Activated T-cell treated with anti-CD3 and anti-CD28 coated beads for 1 hour (primary cell): ENCODE results near the gene RNASE13.

Experiments
- DNase-seq: peaks from one replicate; pipeline ENCODE4 v3.0.0-alpha.2; 2020; ENCODE audit warnings: low read depth

The RNASE13 gene

GRCh38 chr14:21063479-21063878 lies 28.9 kb upstream of the RNASE13 start:
- DNase-seq, result no peak

GRCh38 chr14:21061347-21061668 lies 26.7 kb upstream of the RNASE13 start:
- DNase-seq, result no peak

DNA sequence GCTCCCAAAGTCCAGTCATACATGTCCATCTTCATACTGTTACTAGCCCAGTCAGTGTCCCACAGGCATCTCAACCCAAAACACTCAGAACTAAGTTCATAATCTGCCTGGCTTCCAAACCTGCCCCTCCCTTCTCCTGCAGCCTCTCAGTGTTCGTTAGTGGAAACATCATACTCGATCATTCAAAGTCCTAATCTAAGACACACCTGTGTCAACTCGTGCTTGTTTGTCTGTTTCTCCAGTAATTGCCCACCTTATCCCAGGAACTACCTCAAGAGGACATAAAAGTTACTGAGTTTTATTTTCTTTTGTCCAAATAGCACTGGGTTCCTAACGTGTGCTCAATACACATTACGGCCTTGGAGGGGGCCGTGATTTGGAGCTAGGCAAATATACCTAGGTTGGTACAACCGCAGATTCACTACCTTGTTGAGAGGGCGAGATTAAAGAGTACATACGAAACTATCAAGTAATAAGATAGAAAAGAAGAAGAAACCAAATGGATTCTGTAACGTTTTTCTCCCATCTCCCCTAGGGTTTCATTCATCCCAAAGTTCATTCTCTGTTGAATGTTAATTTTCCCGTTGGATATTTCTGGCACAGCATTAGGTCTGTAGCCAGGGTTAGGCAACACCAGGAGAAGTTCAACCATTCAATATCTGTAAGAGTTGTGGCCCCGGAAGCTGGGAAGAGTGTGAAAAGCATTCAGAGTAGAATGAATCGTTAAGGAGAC lies 26.2 kb upstream of the RNASE13 start:
- DNase-seq, result no peak

GRCh38 chr14:21059842-21060613 lies 25.4 kb upstream of the RNASE13 start:
- DNase-seq, result no peak

DNA sequence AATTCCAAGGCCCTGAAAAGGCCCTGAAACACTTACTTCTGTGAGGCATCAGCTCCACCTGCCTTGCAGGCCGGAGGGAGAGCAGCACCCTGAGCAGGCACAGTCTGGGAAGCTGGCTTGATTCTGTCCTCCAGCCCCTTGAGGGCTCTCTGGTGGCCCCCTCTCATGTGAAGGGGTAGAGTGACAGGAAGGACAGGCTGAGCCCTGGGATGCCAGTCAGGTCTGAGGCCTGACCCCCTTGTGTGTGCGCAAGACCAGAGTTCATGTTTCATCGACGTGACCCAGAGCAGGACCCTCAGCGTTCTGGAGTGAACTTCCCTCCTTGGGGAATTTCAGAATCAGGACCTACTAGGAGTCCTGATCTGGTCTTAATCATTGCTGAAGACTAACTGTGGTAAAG lies 24.3 kb upstream of the RNASE13 start:
- DNase-seq, result no peak

DNA sequence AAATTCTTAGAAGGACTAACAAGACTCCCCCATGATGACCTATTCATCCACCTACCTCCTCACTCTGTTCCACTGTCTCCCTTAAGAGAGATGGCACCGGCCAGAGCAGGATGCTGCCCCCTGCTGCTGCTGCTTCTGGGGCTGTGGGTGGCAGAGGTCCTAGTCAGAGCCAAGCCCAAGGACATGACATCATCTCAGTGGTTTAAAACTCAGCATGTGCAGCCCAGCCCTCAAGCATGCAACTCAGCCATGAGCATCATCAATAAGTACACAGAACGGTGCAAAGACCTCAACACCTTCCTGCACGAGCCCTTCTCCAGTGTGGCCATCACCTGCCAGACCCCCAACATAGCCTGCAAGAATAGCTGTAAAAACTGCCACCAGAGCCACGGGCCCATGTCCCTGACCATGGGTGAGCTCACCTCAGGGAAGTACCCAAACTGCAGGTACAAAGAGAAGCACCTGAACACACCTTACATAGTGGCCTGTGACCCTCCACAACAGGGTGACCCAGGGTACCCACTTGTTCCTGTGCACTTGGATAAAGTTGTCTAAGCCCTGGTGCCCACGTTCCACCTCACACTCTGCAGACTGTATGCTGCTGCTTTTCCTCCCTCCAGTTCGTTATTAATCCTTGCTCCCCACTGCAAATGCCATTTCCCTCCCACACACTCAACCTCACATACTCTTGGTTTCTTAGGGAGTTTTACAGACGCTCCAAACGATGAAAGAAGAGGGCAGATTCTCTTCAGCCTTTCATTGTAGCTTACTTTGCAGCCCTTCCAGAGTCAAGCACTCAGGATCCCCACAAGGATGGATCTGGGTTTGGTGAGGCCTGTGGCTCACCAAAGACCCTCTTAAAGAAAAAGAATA lies 23.4 kb upstream of the RNASE13 start, which contains the start of gene RNASE8:
TSS of gene RNASE8 (plus strand) at position 20 of the 873 bp plus-strand sequence. CDS start at position 91, 71 bp downstream.
- DNase-seq, result no peak

DNA sequence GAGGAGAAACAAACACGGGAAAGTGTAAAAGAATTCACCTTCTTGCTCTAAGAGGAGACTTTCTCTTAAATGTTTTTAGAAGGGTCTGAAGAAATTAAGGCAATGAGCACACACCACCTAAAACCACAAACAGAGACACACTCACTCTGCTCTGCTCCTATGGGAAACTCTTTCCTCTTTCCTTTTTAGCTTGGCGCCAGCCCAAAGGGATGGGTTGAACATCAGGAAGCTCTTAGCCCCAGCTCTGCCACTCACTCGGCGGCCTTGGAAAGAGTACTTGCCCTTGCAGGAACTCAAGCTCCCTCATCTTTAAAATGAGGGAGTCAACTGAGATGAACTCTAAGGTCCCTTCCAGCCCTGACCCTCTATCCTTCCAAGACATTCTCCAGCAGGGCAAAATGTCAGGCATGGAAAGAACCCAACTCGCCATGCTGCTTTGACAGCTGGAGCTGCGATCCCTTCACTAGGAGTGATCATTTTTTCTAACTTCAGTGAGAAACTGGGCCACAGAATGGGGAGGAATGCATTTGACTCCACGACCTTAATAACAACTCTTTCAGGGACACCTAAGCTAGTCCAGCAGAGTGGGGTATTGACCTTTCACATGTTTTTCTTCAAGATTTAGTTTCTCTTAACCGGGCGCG lies 22.0 kb upstream of the RNASE13 start:
- DNase-seq, result no peak

GRCh38 chr14:21055432-21056117 lies 21.0 kb upstream of the RNASE13 start:
- DNase-seq, result no peak

DNA sequence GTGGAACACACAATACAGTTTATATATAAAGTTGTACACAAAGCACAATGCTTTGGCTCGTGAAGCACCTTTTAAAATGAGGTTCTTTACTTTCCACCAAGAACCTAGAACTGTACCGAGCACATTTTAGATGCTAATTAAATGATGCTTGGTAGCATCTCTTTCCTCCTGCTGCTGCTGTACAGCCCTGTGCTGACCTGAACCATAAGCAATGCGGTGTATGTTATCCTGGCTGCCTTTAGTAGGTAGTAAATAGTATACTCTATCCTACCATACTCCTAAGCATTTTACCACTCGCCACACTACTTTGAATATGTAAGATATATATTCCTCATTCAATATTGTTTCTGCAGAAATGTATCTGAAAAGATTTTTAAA lies 20.1 kb upstream of the RNASE13 start:
- no peak for DNase-seq

DNA sequence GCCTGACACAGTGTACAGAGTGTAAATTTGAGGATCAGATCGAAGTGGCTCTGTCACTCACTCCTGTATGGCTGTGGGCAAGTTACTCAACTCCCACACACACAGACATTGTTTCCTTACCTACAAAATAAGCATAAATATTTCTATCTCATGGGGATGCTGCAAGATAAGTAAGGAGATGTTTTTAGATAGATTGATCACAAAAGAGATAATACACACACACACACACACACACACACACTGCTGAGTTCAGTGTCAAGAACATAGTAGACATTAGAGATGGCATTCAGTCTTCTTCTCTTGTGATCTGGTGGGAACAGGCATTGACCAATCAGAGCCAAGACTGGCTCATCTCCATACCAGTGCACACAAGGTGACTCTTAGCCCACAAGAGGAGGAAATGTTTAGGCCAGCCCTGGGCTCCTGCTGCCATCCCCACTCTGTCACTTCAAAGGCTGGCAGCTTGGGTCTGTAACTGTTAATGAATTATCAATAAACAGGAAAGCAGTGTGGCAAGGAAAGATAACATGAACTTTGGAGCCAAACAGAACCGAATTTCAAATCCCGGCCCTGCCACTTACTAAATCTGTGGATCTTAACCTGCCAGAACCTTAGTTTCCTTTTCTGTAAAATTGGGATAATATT lies 19.6 kb upstream of the RNASE13 start:
- no peak for DNase-seq

DNA sequence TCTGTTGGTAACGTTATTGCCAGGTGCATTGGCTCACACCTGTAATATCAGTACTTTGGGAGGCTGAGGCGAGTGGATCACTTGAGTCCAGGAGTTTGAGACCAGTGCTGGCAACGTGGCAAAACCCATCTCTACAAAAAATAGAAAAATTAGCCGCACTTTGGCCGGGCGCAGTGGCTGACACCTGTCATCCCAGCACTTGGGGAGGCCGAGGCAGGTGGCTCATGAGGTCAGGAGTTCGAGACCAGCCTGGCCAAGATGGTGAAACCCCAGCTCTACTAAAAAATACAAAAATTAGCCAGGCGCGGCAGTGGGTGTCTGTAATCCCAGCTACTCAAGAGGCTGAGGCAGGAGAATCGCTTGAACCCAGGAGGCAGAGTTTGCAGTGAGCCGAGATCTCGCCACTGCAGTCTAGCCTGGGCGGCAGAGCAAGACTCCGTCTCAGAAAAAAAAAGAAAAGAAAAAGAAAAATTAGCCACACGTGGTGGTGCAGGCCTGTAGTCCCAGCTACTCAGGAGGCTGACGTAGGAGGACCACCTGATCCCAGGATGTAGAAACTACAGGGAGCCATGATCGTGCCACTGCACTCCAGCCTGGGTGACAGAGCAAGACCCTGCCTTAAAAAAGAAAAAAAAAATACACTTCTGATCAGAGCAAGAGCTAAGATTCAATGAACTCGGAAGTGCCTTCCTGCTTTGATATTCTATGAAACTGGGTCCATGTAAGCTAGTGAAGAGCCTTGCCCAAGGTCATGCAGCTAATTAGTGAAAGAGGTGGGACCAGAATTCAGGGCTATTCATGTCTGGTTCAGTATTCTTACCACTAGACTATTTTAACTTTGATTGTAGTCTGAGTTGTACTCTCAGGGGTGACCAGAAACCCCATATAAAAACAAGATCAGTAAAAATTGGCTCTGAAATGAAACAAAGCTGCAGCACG lies 18.8 kb upstream of the RNASE13 start:
- DNase-seq, result no peak

DNA sequence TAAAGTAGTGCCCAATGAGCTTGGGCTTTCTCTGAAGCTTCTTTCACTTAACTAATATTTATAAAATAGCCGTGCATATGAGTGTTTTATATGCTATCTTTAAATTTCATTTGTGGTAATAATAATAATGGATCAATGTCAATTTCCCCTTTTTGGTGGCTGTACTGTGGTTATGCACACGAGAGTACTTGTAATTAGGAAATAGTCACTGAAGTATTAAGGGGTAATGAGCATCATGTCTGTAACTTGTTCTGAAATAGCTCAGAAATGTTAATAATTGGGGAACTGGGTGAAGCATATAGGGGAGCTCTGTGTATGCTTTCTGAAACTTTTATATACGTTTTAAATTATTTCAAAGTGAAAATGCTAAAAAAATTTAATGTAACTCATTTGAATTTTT lies 16.0 kb upstream of the RNASE13 start:
- DNase-seq, result no peak

DNA sequence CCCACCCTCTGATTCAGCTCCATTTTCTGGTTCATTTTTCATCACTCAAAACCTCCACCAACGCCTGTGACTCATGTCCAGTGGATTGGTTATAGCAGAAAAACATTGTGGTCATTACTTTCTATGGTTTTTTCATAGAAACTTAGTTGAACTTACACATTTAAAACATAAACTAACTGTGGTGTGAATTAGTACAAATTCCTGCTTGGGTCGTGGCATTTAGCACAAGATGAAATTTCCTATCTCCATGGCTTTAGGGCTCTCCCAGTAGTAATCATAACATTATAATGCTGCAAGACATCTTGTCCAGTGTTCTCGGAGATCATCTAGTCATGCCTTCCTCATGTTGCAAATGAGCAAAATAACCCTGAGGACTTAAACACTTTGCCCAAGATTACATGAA lies 14.7 kb upstream of the RNASE13 start:
- DNase-seq, result no peak

- no peak for DNase-seq
These were observed 14.0 kb upstream of the RNASE13 start for GRCh38 chr14:21048638-21049037.

GRCh38 chr14:21047378-21047781 lies 12.8 kb upstream of the RNASE13 start:
- DNase-seq, result no peak

DNA sequence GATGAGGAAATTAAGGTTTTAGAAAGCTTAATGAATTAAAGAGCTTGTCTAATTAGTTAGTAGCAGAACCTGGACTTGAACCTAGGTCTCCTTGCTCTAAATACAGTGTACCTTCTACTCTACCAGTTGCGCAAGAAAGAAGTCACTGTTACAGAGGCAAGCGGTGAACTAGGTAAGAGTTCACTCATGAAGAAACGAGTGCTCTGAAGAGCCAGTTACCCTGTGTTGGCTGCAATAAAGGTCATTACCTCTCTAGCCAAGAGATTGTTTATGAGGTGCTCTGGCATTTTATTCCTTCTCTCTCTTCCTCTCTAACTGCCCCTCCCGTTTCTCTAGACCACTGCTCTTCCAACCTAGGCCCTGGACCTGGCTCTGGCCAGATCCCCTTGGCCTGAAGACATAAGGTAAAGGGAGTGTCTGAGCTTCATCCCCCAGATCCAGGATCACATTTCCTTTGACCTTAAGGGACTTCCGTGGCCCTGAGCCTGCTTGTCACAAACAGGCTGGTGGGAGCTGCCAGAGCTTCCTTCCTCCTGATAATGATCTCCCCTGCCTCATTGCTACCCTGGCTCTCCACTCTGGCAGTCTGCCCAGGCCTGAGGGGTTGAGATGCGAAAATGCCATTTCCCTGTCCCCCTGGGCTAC lies 9.5 kb upstream of the RNASE13 start:
- no peak for DNase-seq

GRCh38 chr14:21043387-21043973 lies 8.9 kb upstream of the RNASE13 start:
- DNase-seq, result no peak

DNA sequence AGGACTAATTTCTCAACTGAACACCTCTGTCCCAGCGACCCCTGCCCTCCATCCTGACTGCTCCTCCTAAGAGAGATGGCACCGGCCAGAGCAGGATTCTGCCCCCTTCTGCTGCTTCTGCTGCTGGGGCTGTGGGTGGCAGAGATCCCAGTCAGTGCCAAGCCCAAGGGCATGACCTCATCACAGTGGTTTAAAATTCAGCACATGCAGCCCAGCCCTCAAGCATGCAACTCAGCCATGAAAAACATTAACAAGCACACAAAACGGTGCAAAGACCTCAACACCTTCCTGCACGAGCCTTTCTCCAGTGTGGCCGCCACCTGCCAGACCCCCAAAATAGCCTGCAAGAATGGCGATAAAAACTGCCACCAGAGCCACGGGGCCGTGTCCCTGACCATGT lies 8.3 kb upstream of the RNASE13 start:
- no peak for DNase-seq
